Esophagus squamous epithelium (tissue), 5 donors: ENCODE measurements around the gene CHST14. TPM values are rescaled to one million over a fixed set of nuclear protein-coding genes. Genes with fewer than 3 reads are reported as not detected.

Source experiments
- DNase-seq: peaks from one replicate; lab custom pipeline; 2025; lab: John Stamatoyannopoulos, UW
- H3K27ac ChIP-seq, 4 donors: fragments of 200-600 bp; sonication (generic); one replicate each; pipeline ENCODE4 v1.5.1; 2016 to 2019; ENCODE audit warnings: mild to moderate bottlenecking in 1 of 4
- H3K27me3 ChIP-seq, 4 donors: fragments of 200-600 bp; sonication (generic); 1 replicate in 3 of 4; 2 replicates in 1 of 4; pipeline versions ENCODE4 v1.5.1 to v1.6.0; 2017 to 2021; ENCODE audit warnings: antibody characterized with exemption in 1 of 4
- H3K36me3 ChIP-seq, 3 donors: fragments of 200-600 bp; sonication (generic); one replicate each; pipeline ENCODE4 v1.5.1; 2016 to 2019
- H3K4me1 ChIP-seq, 3 donors: fragments of 200-600 bp; sonication (generic); one replicate each; pipeline ENCODE4 v1.5.1; 2017 to 2019
- H3K4me3 ChIP-seq, 4 donors: fragments of 200-600 bp; sonication (generic); 1 replicate in 3 of 4; 2 replicates in 1 of 4; pipeline ENCODE4 v1.5.1; 2016 to 2019; ENCODE audit warnings: mild to moderate bottlenecking in 2 of 4, moderate library complexity in 1 of 4
- H3K9me3 ChIP-seq, 3 donors: fragments of 200-600 bp; sonication (generic); one replicate each; pipeline ENCODE4 v1.5.1; 2016 to 2019
- POLR2A ChIP-seq, 4 donors: fragments of 450-650 bp; IDR thresholded peaks; one replicate each; pipeline ENCODE4 v1.6.1; 2017; ENCODE audit warnings: antibody characterized with exemption in 4 of 4, mild to moderate bottlenecking in 4 of 4, moderate library complexity in 3 of 4
- WGBS, 2 donors: methylation state at CpG; one replicate each; pipeline ENCODE4 v1.1.5; 2018; 5-methylcytosine and 5-hydroxymethylcytosine counted together
- intact Hi-C: fragments of 100-400 bp; cut with DNase I; formaldehyde crosslinking; loops from one replicate; pipeline ENCODE4 v1.15.0; 2022
- total RNA-seq, 4 donors: library from RNA; depleted of rRNA; stranded (reverse); fragments of >200 nt; gene quantifications; one replicate each; pipeline ENCODE4 v1.1.0, GENCODE V29; 2016
- TF ChIP-seq, protein P1 (sequence below), 6 experiments: fragments of 450-650 bp in 4 of 6; fragments of 200-600 bp in 2 of 6; sonication (generic) in 2 of 6; IDR thresholded peaks; one replicate each; pipeline ENCODE4 v1.5.1; 2016 to 2019; ENCODE audit warnings: antibody characterized with exemption in 6 of 6, mild to moderate bottlenecking in 4 of 6, moderate library complexity in 4 of 6
- donor health status: DM: yes; HTN: yes; CAD: no.

Gene CHST14
- total RNA-seq, 4 donors from 2014 or later = 2.9 to 7.4 (median 5.2) TPM

DNA sequence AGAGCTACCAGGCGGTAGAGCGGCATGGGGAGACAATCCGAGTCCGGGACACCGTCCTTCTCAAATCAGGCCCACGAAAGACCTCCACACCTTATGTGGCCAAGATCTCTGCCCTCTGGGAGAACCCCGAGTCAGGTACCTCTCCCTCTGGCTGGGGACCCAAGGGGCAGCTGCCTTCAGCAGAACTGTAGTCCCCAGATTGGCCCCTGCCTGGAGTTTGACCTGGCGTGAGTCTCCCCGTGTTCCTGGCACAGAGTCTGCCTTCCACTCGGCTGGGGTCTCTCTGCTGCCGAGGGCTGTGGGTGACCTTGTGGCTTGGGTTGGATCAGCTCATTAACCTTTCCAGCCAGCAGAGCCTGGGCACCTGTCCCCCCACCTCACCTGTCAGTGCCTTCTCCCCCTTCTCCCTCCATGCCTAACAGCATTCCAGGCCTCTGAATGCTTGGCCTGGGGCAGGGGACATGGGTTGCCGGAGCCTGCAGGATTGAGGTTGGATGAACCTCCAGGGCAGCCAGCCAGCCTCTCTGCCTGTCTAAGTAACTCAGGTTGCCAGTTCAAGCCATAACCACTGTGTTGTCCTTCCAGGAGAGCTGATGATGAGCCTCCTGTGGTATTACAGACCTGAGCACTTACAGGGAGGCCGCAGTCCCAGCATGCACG lies 6.8 kb upstream of the CHST14 start:
- peaks cover 8 to 81% (median 17%) of the 10 kb centered on the region in 3 donors for H3K36me3 ChIP-seq
- no peak for DNase-seq
- H3K4me3 ChIP-seq = no peak overlapping the region
- no peak overlapping the region for H3K27ac ChIP-seq
- 73 to 88% methylated on average over 4 to 14 of the region's 14 CpGs for WGBS, 2 donors
- no peaks in the 10 kb centered on the region for H3K27me3 ChIP-seq
- H3K4me1 ChIP-seq = peaks cover 0 to 28% (median 0%) of the 10 kb centered on the region in 3 donors
- intact Hi-C loops = no loop called here
- H3K9me3 ChIP-seq = no peaks in the 10 kb centered on the region
- no peak for TF ChIP-seq POLR2A (IDR thresholded peaks at IDR 0.05)
- TF ChIP-seq, protein P1, sequence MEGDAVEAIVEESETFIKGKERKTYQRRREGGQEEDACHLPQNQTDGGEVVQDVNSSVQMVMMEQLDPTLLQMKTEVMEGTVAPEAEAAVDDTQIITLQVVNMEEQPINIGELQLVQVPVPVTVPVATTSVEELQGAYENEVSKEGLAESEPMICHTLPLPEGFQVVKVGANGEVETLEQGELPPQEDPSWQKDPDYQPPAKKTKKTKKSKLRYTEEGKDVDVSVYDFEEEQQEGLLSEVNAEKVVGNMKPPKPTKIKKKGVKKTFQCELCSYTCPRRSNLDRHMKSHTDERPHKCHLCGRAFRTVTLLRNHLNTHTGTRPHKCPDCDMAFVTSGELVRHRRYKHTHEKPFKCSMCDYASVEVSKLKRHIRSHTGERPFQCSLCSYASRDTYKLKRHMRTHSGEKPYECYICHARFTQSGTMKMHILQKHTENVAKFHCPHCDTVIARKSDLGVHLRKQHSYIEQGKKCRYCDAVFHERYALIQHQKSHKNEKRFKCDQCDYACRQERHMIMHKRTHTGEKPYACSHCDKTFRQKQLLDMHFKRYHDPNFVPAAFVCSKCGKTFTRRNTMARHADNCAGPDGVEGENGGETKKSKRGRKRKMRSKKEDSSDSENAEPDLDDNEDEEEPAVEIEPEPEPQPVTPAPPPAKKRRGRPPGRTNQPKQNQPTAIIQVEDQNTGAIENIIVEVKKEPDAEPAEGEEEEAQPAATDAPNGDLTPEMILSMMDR (IDR thresholded peaks at IDR 0.05) = no peak

- intact Hi-C loops = no loop called here
- DNase-seq = no peak
- WGBS, 2 donors = 94 to 100% methylated on average over 2 of the region's 3 CpGs
- no peaks in the 10 kb centered on the region for H3K9me3 ChIP-seq
- no peak overlapping the region for H3K4me3 ChIP-seq
- H3K4me1 ChIP-seq = peaks cover 0 to 28% (median 0%) of the 10 kb centered on the region in 3 donors
- H3K27ac ChIP-seq = no peak overlapping the region
- H3K36me3 ChIP-seq = peaks cover 5 to 75% (median 11%) of the 10 kb centered on the region in 3 donors
- H3K27me3 ChIP-seq = no peaks in the 10 kb centered on the region
- no peak for TF ChIP-seq POLR2A (IDR thresholded peaks at IDR 0.05)
- TF ChIP-seq, protein P1 (IDR thresholded peaks at IDR 0.05) = no peak
Observed at GRCh38 chr15:40464595-40465185, 6.1 kb upstream of the CHST14 start.

DNA sequence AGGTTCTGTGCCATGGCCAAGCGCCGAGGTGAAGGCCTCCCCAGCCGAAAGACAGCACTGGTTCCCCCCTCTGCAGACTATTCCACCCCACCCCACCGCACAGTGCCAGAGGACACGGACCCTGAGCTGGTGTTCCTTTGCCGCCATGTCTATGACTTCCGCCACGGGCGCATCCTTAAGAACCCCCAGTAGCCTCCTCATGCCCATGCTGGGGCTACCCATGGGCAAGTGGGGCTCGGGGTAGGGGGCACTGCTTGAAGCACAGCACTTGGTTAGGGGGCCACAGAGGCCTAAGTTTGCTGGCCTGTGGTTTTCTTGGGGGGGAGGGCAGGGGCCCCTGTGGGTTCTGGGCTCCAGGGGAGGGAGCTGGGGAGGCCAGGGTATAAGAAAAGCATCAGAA lies 4.8 kb upstream of the CHST14 start:
- Histone ChIP-seq H3K27me3 (no peaks in the 10 kb centered on the region), H3K36me3 (peaks cover 5 to 64% (median 9%) of the 10 kb centered on the region in 3 donors), H3K9me3 (no peaks in the 10 kb centered on the region), H3K4me3 (no peak overlapping the region), H3K27ac (no peak overlapping the region), H3K4me1 (peaks cover 5 to 37% (median 9%) of the 10 kb centered on the region in 3 donors)
- WGBS, 2 donors = 100% methylated on average over 2 to 5 of the region's 10 CpGs
- TF ChIP-seq, protein P1 (IDR thresholded peaks at IDR 0.05) = no peak
- TF ChIP-seq POLR2A (IDR thresholded peaks at IDR 0.05) = no peak
- intact Hi-C loops = no loop called here
- DNase-seq = no peak

- TF ChIP-seq, protein P1 (IDR thresholded peaks at IDR 0.05) = no peak
- TF ChIP-seq POLR2A (IDR thresholded peaks at IDR 0.05) = no peak
- Histone ChIP-seq H3K4me3 (no peak overlapping the region), H3K27ac (no peak overlapping the region), H3K9me3 (no peaks in the 10 kb centered on the region), H3K4me1 (peaks cover 6 to 44% (median 9%) of the 10 kb centered on the region in 3 donors), H3K27me3 (no peaks in the 10 kb centered on the region), H3K36me3 (peaks cover 5 to 57% (median 9%) of the 10 kb centered on the region in 3 donors)
- DNase-seq = no peak
- WGBS, 2 donors = 27 to 67% methylated on average over 2 to 7 of the region's 7 CpGs
- intact Hi-C loops = no loop called here
Observed at GRCh38 chr15:40466426-40467260, 4.1 kb upstream of the CHST14 start.

DNA sequence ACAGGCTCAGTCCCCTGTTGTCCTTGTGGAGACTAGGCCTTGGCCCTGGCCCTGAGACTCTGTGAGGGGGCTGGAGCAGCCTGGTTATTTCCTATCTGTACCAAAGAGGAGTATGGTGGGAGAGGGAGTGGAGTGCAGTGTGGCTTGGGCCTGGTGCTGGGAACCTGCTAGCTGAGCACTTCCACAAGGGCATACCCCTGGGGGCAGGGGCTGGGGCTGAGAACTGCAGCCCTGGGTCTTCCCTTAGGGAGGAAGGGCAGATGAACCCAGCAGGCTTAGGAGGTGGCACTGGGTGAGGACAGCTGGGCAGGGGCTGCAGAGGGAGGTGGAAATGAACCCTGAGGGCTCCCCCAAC lies 3.5 kb upstream of the CHST14 start:
- TF ChIP-seq POLR2A (IDR thresholded peaks at IDR 0.05) = no peak
- TF ChIP-seq, protein P1 (IDR thresholded peaks at IDR 0.05) = no peak
- peaks cover 12 to 50% (median 13%) of the 10 kb centered on the region in 3 donors for H3K4me1 ChIP-seq
- H3K27ac ChIP-seq = no peak overlapping the region
- intact Hi-C loops = no loop called here
- no peaks in the 10 kb centered on the region for H3K27me3 ChIP-seq
- H3K36me3 ChIP-seq = peaks cover under 1 to 51% (median 9%) of the 10 kb centered on the region in 3 donors
- no peaks in the 10 kb centered on the region for H3K9me3 ChIP-seq
- no peak overlapping the region for H3K4me3 ChIP-seq
- DNase-seq = no peak
